ENCODE data around the gene SMYD3.

- TF ChIP-seq CTCF (IDR thresholded peaks at IDR 0.05), result no peak
- TF ChIP-seq POLR2A (IDR thresholded peaks at IDR 0.05), result no peak
- TF ChIP-seq EP300 (IDR thresholded peaks at IDR 0.05), result no peak
These were observed 709.3 kb downstream of the SMYD3 start for GRCh38 chr1:245797592-245798348.

All from gastroesophageal sphincter (tissue), 3 donors.